ENCODE results near the gene BRD7. TPM values are rescaled to one million over a fixed set of nuclear protein-coding genes. Genes with fewer than 3 reads are reported as not detected.
A peak's percentile ranks its signal among the peaks of the same experiment; 100 is the strongest.

Gene BRD7
- total RNA-seq, 1 experiment from 2014 or later: 40.0 TPM

GRCh38 chr16:50359626-50360025 is 9.2 kb downstream of the BRD7 start:
- POLR2A ChIA-PET (ENCODE audit: unreplicated experiment): no interaction called here
- no peak for DNase-seq
- CTCF ChIA-PET: interaction anchor here (0.5 kb wide), 1 partner anchor 305 kb away, joined by 3 read pairs; no protein-coding TSS in a partner anchor
- Histone ChIP-seq H3F3A (ENCODE audit: low read length, unreplicated experiment) (no peaks in the 10 kb centered on the region), H2AFZ (ENCODE audit: low read length) (no peak overlapping the region), H3K79me2 (ENCODE audit: low read length) (peaks cover 43% of the 10 kb centered on the region), H3K9ac (ENCODE audit: low read length) (no peak overlapping the region), H3K9me2 (replicated peaks; ENCODE audit: low read length) (no peaks in the 10 kb centered on the region), H3K4me2 (ENCODE audit: low read length) (no peak overlapping the region), H3K27me3 (ENCODE audit: low read length) (no peaks in the 10 kb centered on the region), H3K4me1 (ENCODE audit: insufficient read depth, low read length) (no peaks in the 10 kb centered on the region; the same call in 1 of the 2 replicates), H4K20me1 (ENCODE audit: low read length) (0 out of 2 replicates have a peak, but pooled peaks cover 7% of the 10 kb centered on the region), H3K27ac (ENCODE audit: low read length) (no peak overlapping the region), H3K4me3 (ENCODE audit: low read length) (no peak overlapping the region), H3K36me3 (ENCODE audit: low read depth, low read length) (peaks cover 51% of the 10 kb centered on the region), H3K9me3 (ENCODE audit: low read length) (0 out of 2 replicates have a peak, but pooled peaks cover 5% of the 10 kb centered on the region)
- intact Hi-C loops (cut with micrococcal nuclease): loop anchor here (5.0 to 10.0 kb wide), 3 partner anchors 147 to 385 kb away; partner anchors contain the start of genes CNEP1R1 and CYLD
- ATAC-seq: no peak
- TF ChIP-seq, protein P1, sequence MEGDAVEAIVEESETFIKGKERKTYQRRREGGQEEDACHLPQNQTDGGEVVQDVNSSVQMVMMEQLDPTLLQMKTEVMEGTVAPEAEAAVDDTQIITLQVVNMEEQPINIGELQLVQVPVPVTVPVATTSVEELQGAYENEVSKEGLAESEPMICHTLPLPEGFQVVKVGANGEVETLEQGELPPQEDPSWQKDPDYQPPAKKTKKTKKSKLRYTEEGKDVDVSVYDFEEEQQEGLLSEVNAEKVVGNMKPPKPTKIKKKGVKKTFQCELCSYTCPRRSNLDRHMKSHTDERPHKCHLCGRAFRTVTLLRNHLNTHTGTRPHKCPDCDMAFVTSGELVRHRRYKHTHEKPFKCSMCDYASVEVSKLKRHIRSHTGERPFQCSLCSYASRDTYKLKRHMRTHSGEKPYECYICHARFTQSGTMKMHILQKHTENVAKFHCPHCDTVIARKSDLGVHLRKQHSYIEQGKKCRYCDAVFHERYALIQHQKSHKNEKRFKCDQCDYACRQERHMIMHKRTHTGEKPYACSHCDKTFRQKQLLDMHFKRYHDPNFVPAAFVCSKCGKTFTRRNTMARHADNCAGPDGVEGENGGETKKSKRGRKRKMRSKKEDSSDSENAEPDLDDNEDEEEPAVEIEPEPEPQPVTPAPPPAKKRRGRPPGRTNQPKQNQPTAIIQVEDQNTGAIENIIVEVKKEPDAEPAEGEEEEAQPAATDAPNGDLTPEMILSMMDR (conservative IDR thresholded peaks at IDR 0.05; ENCODE audit: low read depth, low read length): no peak
- TF ChIP-seq EZH2 (IDR thresholded peaks at IDR 0.05; ENCODE audit: low read length, unreplicated experiment) (no peak), EZH2phosphoT487 (IDR thresholded peaks at IDR 0.05; ENCODE audit: borderline replicate concordance, low read length) (no peak)
- no TSS peak for BruUV-seq (replicated peaks)

DNA sequence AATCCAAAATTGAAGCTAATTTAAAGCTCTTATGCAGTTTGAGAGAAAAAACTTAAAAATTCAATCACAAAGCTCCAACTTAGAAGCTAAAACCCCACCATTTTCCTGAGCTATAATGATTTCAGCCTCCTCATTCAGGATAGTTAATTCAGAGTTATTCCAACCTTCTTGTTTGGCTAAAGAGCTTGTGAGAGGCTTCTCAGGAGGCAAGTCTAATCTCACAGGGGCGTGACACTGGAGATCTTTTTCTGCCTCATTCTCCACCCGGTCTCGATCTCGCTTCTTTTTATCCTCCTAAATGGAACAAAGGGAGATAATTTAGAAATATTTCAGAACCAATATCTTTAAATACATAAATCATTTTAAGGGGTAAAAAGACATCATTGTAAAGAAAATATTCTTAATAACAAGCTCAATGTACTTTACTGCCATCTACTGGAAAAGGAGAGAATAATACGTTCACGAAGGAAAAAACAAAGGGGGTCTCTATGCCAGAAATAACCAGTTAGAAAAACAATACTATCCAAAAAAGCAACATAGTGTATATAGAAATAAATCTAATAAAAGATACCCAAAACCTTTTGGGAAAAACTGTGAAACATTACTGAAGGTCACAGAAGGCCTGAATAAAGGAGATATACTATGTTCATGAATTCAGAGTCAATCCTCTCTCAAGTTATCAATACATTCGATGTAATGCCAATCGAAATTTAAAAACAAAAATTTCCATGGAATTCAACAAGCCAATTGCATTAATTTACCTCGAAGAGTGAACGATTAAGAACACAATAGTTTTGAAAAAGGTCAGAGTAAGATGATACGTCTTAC is 13.9 kb downstream of the BRD7 start:
- H3K79me2 ChIP-seq (ENCODE audit: low read length): peaks cover 14% of the 10 kb centered on the region
- no peak for ATAC-seq
- H3K27me3 ChIP-seq (ENCODE audit: low read length): no peaks in the 10 kb centered on the region
- 0 out of 2 replicates have a peak, but pooled peaks cover under 1% of the 10 kb centered on the region for H4K20me1 ChIP-seq (ENCODE audit: low read length)
- no peak overlapping the region for H3K4me2 ChIP-seq (ENCODE audit: low read length)
- peak; percentile 16 for DNase-seq
- H3K4me3 ChIP-seq (ENCODE audit: low read length): no peak overlapping the region
- peaks cover 56% of the 10 kb centered on the region for H3K36me3 ChIP-seq (ENCODE audit: low read depth, low read length)
- TF ChIP-seq EZH2 (IDR thresholded peaks at IDR 0.05; ENCODE audit: low read length, unreplicated experiment): no peak
- TF ChIP-seq, protein P1 (conservative IDR thresholded peaks at IDR 0.05; ENCODE audit: low read depth, low read length): peak; percentile 57
- H2AFZ ChIP-seq (ENCODE audit: low read length): no peak overlapping the region
- no peak overlapping the region for H3K9ac ChIP-seq (ENCODE audit: low read length)
- no peaks in the 10 kb centered on the region for H3K4me1 ChIP-seq (ENCODE audit: insufficient read depth, low read length)
- POLR2A ChIA-PET (ENCODE audit: unreplicated experiment): no interaction called here
- no peak overlapping the region for H3K27ac ChIP-seq (ENCODE audit: low read length)
- CTCF ChIA-PET: interaction anchor here (0.6 to 0.9 kb wide), 6 partner anchors 143 to 310 kb away, joined by 3 to 7 read pairs (median 3); no protein-coding TSS in a partner anchor
- intact Hi-C loops (cut with micrococcal nuclease): loop anchor here (5.0 kb wide), 1 partner anchor 143 kb away; no protein-coding TSS in a partner anchor
- H3F3A ChIP-seq (ENCODE audit: low read length, unreplicated experiment): no peaks in the 10 kb centered on the region
- BruUV-seq (replicated peaks): no TSS peak
- no peaks in the 10 kb centered on the region for H3K9me2 ChIP-seq (replicated peaks; ENCODE audit: low read length)
- H3K9me3 ChIP-seq (ENCODE audit: low read length): 0 out of 2 replicates have a peak, but pooled peaks cover 5% of the 10 kb centered on the region

- no peak overlapping the region for H2AFZ ChIP-seq (ENCODE audit: low read length)
Observed at GRCh38 chr16:50354082-50354481, 14.7 kb downstream of the BRD7 start.

More at GRCh38 chr16:50354082-50354481, 14.7 kb downstream of the BRD7 start:
- H3F3A ChIP-seq (ENCODE audit: low read length, unreplicated experiment): no peaks in the 10 kb centered on the region
- peaks cover 7% of the 10 kb centered on the region for H3K79me2 ChIP-seq (ENCODE audit: low read length)
- no peak for DNase-seq
- intact Hi-C loops (cut with micrococcal nuclease): no loop called here
- peaks cover 62% of the 10 kb centered on the region for H3K36me3 ChIP-seq (ENCODE audit: low read depth, low read length)
- BruUV-seq (replicated peaks): no TSS peak
- no peak overlapping the region for H3K9ac ChIP-seq (ENCODE audit: low read length)
- no peaks in the 10 kb centered on the region for H3K27me3 ChIP-seq (ENCODE audit: low read length)
- no peaks in the 10 kb centered on the region for H3K9me2 ChIP-seq (replicated peaks; ENCODE audit: low read length)
- no peak overlapping the region for H3K27ac ChIP-seq (ENCODE audit: low read length)
- ChIA-PET POLR2A (ENCODE audit: unreplicated experiment) (no interaction called here), CTCF (no interaction called here)
- H3K9me3 ChIP-seq (ENCODE audit: low read length): 0 out of 2 replicates have a peak, but pooled peaks cover 5% of the 10 kb centered on the region
- no peak for ATAC-seq
- H4K20me1 ChIP-seq (ENCODE audit: low read length): no peaks in the 10 kb centered on the region
- H3K4me2 ChIP-seq (ENCODE audit: low read length): no peak overlapping the region
- H3K4me1 ChIP-seq (ENCODE audit: insufficient read depth, low read length): no peaks in the 10 kb centered on the region
- TF ChIP-seq, protein P1 (conservative IDR thresholded peaks at IDR 0.05; ENCODE audit: low read depth, low read length): no peak
- TF ChIP-seq EZH2 (IDR thresholded peaks at IDR 0.05; ENCODE audit: low read length, unreplicated experiment) (no peak), EZH2phosphoT487 (IDR thresholded peaks at IDR 0.05; ENCODE audit: borderline replicate concordance, low read length) (no peak)
- H3K4me3 ChIP-seq (ENCODE audit: low read length): no peak overlapping the region

All from PC-3 (cell line).